DND-41 (cell line): ENCODE measurements around the gene CARD9.

Experiments used
- ATAC-seq: fragments of 200-7000 bp; cut with Tn5 transposase; 3 replicates; pipeline ENCODE4 v1.9.1; 2021; ENCODE audit warnings: low read depth; ENCODE audit not compliant: insufficient read depth
- DNase-seq: peaks from one replicate; pipeline ENCODE4 v3.0.0-alpha.2; 2020
- H2AFZ ChIP-seq: 2 replicates; pipeline ENCODE4 v1.6.0; 2012; ENCODE audit warnings: low read depth, low read length
- H3K27ac ChIP-seq: 2 replicates; pipeline ENCODE4 v1.5.1; 2012; ENCODE audit warnings: low read length, inconsistent platforms
- H3K27me3 ChIP-seq: fragments of 200-600 bp; sonication (generic); 2 replicates; pipeline ENCODE4 v1.6.0; 2012; ENCODE audit warnings: low read length, mild to moderate bottlenecking, inconsistent platforms; ENCODE audit not compliant: insufficient read depth, poor library complexity
- H3K36me3 ChIP-seq: 2 replicates; pipeline ENCODE4 v1.5.1; 2012; ENCODE audit warnings: low read length, inconsistent platforms; ENCODE audit not compliant: insufficient read depth
- H3K4me1 ChIP-seq: 2 replicates; pipeline ENCODE4 v1.5.1; 2012; ENCODE audit warnings: mild to moderate bottlenecking, low read length; ENCODE audit not compliant: insufficient read depth
- H3K4me2 ChIP-seq: 2 replicates; pipeline ENCODE4 v1.6.0; 2012; ENCODE audit warnings: mild to moderate bottlenecking, moderate library complexity, low read length, inconsistent platforms; ENCODE audit not compliant: insufficient read depth
- H3K4me3 ChIP-seq, 2 experiments: fragments of 200-600 bp in 1 of 2; shearing (Covaris generic) in 1 of 2; 2 replicates each; pipeline ENCODE4 v1.5.1; 2012 to 2016; ENCODE audit warnings: inconsistent platforms in 2 of 2, low read length in 2 of 2, mild to moderate bottlenecking in 2 of 2, low read depth in 1 of 2, moderate library complexity in 1 of 2
- H3K79me2 ChIP-seq: 2 replicates; pipeline ENCODE4 v1.6.0; 2012; ENCODE audit warnings: low read length, inconsistent platforms; ENCODE audit not compliant: insufficient read depth
- H3K9ac ChIP-seq: 2 replicates; pipeline ENCODE4 v1.6.0; 2012; ENCODE audit warnings: low read depth, mild to moderate bottlenecking, inconsistent platforms, low read length, moderate library complexity
- H3K9me3 ChIP-seq: 2 replicates; pipeline ENCODE4 v1.5.1; 2012; ENCODE audit warnings: low read length, moderate library complexity, mild to moderate bottlenecking, inconsistent platforms; ENCODE audit not compliant: insufficient read depth, severe bottlenecking
- H4K20me1 ChIP-seq: 2 replicates; pipeline ENCODE4 v1.6.0; 2012; ENCODE audit warnings: low read length; ENCODE audit not compliant: insufficient read depth
- EZH2 ChIP-seq: IDR thresholded peaks from 3 replicates; pipeline ENCODE4 v1.6.1; 2012; ENCODE audit warnings: borderline replicate concordance, low read depth, mild to moderate bottlenecking, moderate library complexity, low read length, inconsistent platforms; ENCODE audit not compliant: severe bottlenecking
- TF ChIP-seq, protein P1 (sequence below): IDR thresholded peaks from 2 replicates; pipeline ENCODE4 v1.5.1; 2012; ENCODE audit warnings: borderline replicate concordance, low read length, moderate library complexity, mild to moderate bottlenecking; ENCODE audit not compliant: poor library complexity, severe bottlenecking; ENCODE audit errors: extremely low read depth

The CARD9 gene

GRCh38 chr9:136381966-136382513, 8.6 kb upstream of the CARD9 start:
- DNase-seq (no peak), ATAC-seq (no peak)
- H2AFZ ChIP-seq: no peak overlapping the region
- H3K4me3 ChIP-seq: no peak overlapping the region
- H3K79me2 ChIP-seq: no peaks in the 10 kb centered on the region
- H3K36me3 ChIP-seq: peaks cover 56% of the 10 kb centered on the region
- no peak overlapping the region for H3K27ac ChIP-seq
- H3K9me3 ChIP-seq: no peaks in the 10 kb centered on the region
- no peaks in the 10 kb centered on the region for H3K27me3 ChIP-seq
- H3K4me2 ChIP-seq: no peak overlapping the region
- no peak overlapping the region for H3K9ac ChIP-seq
- H3K4me1 ChIP-seq: peaks cover 13% of the 10 kb centered on the region
- peaks cover 21% of the 10 kb centered on the region; the same call in 1 of the 2 replicates for H4K20me1 ChIP-seq
- no peak for TF ChIP-seq EZH2
- TF ChIP-seq, protein P1, sequence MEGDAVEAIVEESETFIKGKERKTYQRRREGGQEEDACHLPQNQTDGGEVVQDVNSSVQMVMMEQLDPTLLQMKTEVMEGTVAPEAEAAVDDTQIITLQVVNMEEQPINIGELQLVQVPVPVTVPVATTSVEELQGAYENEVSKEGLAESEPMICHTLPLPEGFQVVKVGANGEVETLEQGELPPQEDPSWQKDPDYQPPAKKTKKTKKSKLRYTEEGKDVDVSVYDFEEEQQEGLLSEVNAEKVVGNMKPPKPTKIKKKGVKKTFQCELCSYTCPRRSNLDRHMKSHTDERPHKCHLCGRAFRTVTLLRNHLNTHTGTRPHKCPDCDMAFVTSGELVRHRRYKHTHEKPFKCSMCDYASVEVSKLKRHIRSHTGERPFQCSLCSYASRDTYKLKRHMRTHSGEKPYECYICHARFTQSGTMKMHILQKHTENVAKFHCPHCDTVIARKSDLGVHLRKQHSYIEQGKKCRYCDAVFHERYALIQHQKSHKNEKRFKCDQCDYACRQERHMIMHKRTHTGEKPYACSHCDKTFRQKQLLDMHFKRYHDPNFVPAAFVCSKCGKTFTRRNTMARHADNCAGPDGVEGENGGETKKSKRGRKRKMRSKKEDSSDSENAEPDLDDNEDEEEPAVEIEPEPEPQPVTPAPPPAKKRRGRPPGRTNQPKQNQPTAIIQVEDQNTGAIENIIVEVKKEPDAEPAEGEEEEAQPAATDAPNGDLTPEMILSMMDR: no peak

DNA sequence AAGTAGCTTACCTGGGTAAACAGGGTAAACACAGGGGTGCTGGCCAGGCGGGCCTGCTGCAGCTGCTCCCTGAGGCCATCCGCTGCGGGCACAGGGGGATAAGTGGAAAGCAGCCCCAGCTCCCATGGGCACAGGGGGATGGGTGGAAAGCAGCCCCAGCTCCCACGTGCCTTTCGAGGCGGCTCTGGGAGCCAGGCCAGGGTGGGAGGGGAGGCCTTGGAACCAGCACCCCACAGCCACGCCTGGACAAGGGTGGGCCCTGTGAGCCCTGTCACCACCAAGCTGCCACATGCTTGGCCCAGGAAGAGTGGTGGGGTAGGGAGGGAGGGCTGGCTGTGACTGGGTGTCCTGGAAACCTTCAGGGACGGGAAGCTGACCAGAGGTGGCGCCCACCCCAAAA, 7.8 kb upstream of the CARD9 start:
- peaks cover 21% of the 10 kb centered on the region; the same call in 1 of the 2 replicates for H4K20me1 ChIP-seq
- TF ChIP-seq EZH2: no peak
- TF ChIP-seq, protein P1: no peak
- ATAC-seq (no peak), DNase-seq (no peak)
- H3K9me3 ChIP-seq: no peaks in the 10 kb centered on the region
- H3K4me2 ChIP-seq: no peak overlapping the region
- H2AFZ ChIP-seq: no peak overlapping the region
- no peaks in the 10 kb centered on the region for H3K79me2 ChIP-seq
- no peak overlapping the region for H3K9ac ChIP-seq
- peaks cover 53% of the 10 kb centered on the region for H3K36me3 ChIP-seq
- H3K27ac ChIP-seq: no peak overlapping the region
- H3K27me3 ChIP-seq: no peaks in the 10 kb centered on the region
- H3K4me1 ChIP-seq: peaks cover 13% of the 10 kb centered on the region
- no peak overlapping the region for H3K4me3 ChIP-seq

GRCh38 chr9:136380381-136380780, 6.9 kb upstream of the CARD9 start:
- H3K36me3 ChIP-seq: peaks cover 48% of the 10 kb centered on the region
- H3K4me1 ChIP-seq: peaks cover 13% of the 10 kb centered on the region
- H3K9me3 ChIP-seq: no peaks in the 10 kb centered on the region
- H3K27me3 ChIP-seq: no peaks in the 10 kb centered on the region
- ATAC-seq (no peak), DNase-seq (no peak)
- no peak overlapping the region for H2AFZ ChIP-seq
- H4K20me1 ChIP-seq: peaks cover 21% of the 10 kb centered on the region; the same call in 1 of the 2 replicates
- no peaks in the 10 kb centered on the region for H3K79me2 ChIP-seq
- no peak overlapping the region for H3K4me3 ChIP-seq
- TF ChIP-seq, protein P1: no peak
- no peak for TF ChIP-seq EZH2
- H3K4me2 ChIP-seq: no peak overlapping the region
- no peak overlapping the region for H3K9ac ChIP-seq
- H3K27ac ChIP-seq: no peak overlapping the region

DNA sequence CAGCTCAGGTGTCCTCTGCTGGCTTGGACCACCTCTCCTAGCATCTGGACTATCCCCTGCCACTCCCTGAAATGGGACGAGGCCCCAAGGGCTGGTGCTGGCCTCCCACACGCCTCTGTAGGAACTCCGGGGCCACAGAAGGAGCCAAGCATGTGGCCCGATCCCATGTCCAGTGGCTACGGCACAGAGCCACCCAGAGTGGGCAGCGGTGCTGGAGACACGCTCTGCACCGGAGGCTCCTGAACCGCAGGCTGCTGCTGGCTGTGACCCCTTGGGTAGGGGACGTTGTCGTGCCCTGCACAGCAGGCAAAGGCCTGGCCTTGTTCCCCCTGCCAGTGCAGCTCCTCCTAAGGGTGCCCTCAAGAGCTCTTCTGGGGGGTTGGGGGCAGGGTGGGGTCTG, 6.4 kb upstream of the CARD9 start:
- Histone ChIP-seq H3K36me3 (peaks cover 48% of the 10 kb centered on the region), H3K9ac (no peak overlapping the region)

More for the DNA sequence above, 6.4 kb upstream of the CARD9 start:
- Histone ChIP-seq H3K27me3 (no peaks in the 10 kb centered on the region), H3K79me2 (no peaks in the 10 kb centered on the region), H3K4me3 (no peak overlapping the region), H3K4me1 (peaks cover 8% of the 10 kb centered on the region), H3K9me3 (no peaks in the 10 kb centered on the region), H4K20me1 (peaks cover 21% of the 10 kb centered on the region; the same call in 1 of the 2 replicates), H3K27ac (no peak overlapping the region), H2AFZ (no peak overlapping the region), H3K4me2 (no peak overlapping the region)
- DNase-seq: no peak
- ATAC-seq: no peak
- no peak for TF ChIP-seq EZH2
- TF ChIP-seq, protein P1: no peak
